ENCODE results near the gene ATOSB. TPM values are rescaled to one million over a fixed set of nuclear protein-coding genes. Genes with fewer than 3 reads are reported as not detected.

ATOSB gene
- total and polyA plus RNA-seq, 5 donors from 2014 or later: 2.1 to 7.2 (median 4.2) TPM

DNA sequence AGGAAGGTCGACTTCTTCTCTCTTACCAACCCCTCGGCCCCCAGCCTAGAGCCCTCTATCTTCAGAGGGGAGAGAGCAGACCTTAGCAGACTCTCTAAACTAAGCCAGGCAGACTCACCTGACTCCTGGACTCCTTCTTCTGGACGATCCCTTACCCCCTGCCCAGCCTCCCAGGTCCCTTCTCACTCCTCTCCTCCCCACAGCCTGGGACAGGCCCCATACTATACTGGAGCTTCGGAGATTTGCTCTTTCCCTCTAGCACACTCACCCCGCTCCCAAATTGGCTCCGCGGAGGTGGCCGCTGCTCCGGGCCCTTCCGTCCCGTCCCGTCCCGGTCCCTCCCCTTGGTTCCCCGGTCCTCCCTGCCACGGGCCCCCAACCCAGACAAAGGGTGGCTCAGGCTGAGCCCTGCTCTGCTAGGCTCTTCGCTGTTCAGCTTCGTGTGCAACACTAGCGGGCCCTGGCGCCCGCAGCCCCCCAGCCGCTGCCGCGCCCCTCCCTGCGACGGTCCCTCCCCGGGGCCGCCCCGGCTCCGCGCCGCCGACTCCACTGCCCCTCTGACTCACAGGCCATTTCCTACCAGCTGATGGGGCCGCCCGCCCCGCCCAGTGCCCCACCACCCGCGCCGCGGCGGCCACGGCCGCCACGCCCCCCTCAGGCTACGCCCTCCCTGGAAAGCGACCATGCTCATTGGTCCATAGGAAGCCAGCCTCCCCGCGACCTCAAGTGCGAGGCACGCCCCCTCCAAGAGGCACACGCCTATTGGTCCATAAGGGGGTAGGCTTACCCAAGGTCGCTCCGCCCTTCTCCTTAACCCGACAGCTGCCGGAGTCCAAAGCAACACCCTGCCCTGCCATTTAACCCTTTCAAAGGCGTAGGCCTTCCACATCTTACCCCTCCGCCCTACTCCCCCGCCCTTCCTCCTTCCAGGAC lies 4.4 kb downstream of the ATOSB start:
- peak overlapping the region; percentile 75 for H3K27ac ChIP-seq (ENCODE audit: insufficient read depth, low read length, poor library complexity, severe bottlenecking)
- H3K36me3 ChIP-seq (ENCODE audit: control insufficient read depth, insufficient read depth, low read length): peaks cover 4% of the 10 kb centered on the region
- no peaks in the 10 kb centered on the region for H3K9me3 ChIP-seq (ENCODE audit: control insufficient read depth in 2 of 2, low read length in 2 of 2)
- H3K4me1 ChIP-seq (ENCODE audit: control insufficient read depth, insufficient read depth, low read length, poor library complexity, severe bottlenecking): peaks cover 46% of the 10 kb centered on the region
- H3K4me3 ChIP-seq (ENCODE audit: low read depth, low read length): peak overlapping the region; percentile 75
- Mint-ChIP-seq H3K4me3 (peak overlapping the region; percentile 66 to 87 (median 84)), H3K27me3 (no peaks in the 10 kb centered on the region), H3K4me1 (peaks cover 5 to 70% (median 42%) of the 10 kb centered on the region in 4 donors), H3K9me3 (no peaks in the 10 kb centered on the region), H3K36me3 (peaks cover 3% of the 10 kb centered on the region), H3K27ac (peak overlapping the region; percentile 85 to 95 (median 89))
- DNase-seq: peak; percentile 94 to 99 (median 95)
- H3K27me3 ChIP-seq (ENCODE audit: control insufficient read depth, insufficient read depth, low read length): no peaks in the 10 kb centered on the region
- ATAC-seq (ENCODE audit: low read depth in 2 of 2): peak; percentile 83

DNA sequence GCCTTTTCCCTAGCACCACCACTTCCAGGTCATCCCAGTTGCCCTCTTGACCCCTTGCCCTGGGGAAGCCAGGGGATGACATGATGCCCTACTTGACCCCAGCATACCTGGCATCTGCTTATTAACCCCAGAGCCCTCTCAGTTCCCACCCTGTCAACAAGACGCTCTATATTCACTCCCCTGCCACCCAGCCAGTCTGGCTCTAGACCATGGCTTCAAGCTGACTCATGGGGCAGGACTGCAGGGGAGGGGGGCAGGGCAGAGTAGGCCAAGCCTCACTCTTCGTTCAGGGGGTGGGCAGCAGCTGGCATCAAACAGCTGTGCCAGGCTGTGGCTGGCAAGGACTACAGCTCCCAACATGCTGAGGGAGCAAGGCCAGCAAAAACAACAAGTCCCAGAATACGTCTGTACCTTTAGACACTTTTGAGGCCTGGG lies 5.3 kb downstream of the ATOSB start:
- Histone ChIP-seq H3K4me3 (ENCODE audit: low read depth, low read length) (peak overlapping the region; percentile 41), H3K36me3 (ENCODE audit: control insufficient read depth, insufficient read depth, low read length) (peaks cover 9% of the 10 kb centered on the region), H3K27ac (ENCODE audit: insufficient read depth, low read length, poor library complexity, severe bottlenecking) (peak overlapping the region; percentile 75), H3K4me1 (ENCODE audit: control insufficient read depth, insufficient read depth, low read length, poor library complexity, severe bottlenecking) (peaks cover 39% of the 10 kb centered on the region), H3K9me3 (ENCODE audit: control insufficient read depth in 2 of 2, low read length in 2 of 2) (no peaks in the 10 kb centered on the region), H3K27me3 (ENCODE audit: control insufficient read depth, insufficient read depth, low read length) (no peaks in the 10 kb centered on the region)
- H3K9me3 Mint-ChIP-seq: no peaks in the 10 kb centered on the region
- ATAC-seq (ENCODE audit: low read depth in 2 of 2) (no peak), DNase-seq (no peak)
- peak overlapping the region; percentile 85 to 94 (median 89) for H3K27ac Mint-ChIP-seq
- peak overlapping the region; percentile 38 to 85 (median 74) for H3K4me3 Mint-ChIP-seq
- peaks cover 5 to 60% (median 36%) of the 10 kb centered on the region in 4 donors for H3K4me1 Mint-ChIP-seq
- H3K27me3 Mint-ChIP-seq: no peaks in the 10 kb centered on the region
- H3K36me3 Mint-ChIP-seq: peaks cover 8% of the 10 kb centered on the region

DNA sequence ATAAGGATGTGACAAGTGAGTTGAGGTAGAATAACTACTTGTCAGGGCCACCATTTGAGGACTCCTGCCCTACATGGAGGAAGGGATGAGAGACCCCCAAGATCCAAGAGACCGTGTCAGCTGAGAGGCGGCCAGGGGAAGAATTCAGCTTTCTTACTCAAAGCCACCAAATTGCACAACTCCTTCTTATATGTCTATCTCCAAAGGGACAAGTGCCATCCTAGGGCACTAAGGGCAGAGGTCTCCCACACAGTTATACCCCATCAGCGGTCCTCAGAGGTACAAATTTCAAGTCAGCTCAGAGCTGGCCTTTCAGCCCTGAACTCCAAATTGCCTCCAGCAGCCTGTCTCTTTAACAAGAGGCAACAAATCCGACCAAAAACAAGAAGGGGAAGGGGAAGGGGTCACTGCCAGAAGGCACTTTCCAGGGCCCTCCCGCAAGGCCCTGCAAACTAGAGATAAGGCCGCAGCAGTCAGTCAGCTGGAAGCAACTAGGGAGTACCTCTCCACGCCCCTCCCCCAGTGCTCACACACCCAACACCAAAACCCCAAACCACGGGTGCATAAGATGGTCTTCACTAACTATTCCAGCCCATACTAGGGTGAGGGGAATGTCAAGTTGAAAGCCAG lies 6.6 kb downstream of the ATOSB start:
- H3K36me3 ChIP-seq (ENCODE audit: control insufficient read depth, insufficient read depth, low read length): peaks cover 15% of the 10 kb centered on the region
- H3K27me3 ChIP-seq (ENCODE audit: control insufficient read depth, insufficient read depth, low read length): no peaks in the 10 kb centered on the region
- H3K4me3 ChIP-seq (ENCODE audit: low read depth, low read length): no peak overlapping the region
- Mint-ChIP-seq H3K9me3 (no peaks in the 10 kb centered on the region), H3K4me1 (peaks cover 5 to 47% (median 26%) of the 10 kb centered on the region in 4 donors), H3K4me3 (peak overlapping the region in 2 of 4 donors; percentile 74 to 80), H3K27me3 (no peaks in the 10 kb centered on the region), H3K27ac (peak overlapping the region in 2 of 3 donors; percentile 44 to 86), H3K36me3 (peaks cover 8% of the 10 kb centered on the region)
- H3K27ac ChIP-seq (ENCODE audit: insufficient read depth, low read length, poor library complexity, severe bottlenecking): no peak overlapping the region
- no peak for ATAC-seq (ENCODE audit: low read depth in 2 of 2)
- DNase-seq: no peak
- H3K4me1 ChIP-seq (ENCODE audit: control insufficient read depth, insufficient read depth, low read length, poor library complexity, severe bottlenecking): peaks cover 26% of the 10 kb centered on the region
- H3K9me3 ChIP-seq (ENCODE audit: control insufficient read depth in 2 of 2, low read length in 2 of 2): no peaks in the 10 kb centered on the region

DNA sequence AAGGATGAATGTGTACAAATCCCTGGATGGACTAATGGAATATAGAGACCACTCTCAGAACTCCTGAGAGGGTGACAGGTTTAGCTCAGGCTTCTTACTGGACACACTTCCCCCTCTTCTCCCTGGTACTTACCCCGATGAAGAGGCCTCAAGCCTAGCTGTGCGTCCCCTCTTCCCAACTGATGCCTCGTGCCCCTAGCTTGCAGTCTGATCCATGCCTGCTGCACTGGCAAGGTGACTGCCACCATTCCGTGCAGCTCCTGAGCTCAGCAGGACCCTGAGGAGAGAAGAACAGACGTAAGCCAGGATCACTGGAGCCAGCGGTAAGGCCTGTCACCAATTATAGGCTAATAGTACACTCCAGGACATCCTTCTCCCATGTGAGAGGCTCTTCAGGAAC lies 7.2 kb downstream of the ATOSB start:
- Histone ChIP-seq H3K4me3 (ENCODE audit: low read depth, low read length) (no peak overlapping the region), H3K36me3 (ENCODE audit: control insufficient read depth, insufficient read depth, low read length) (peaks cover 15% of the 10 kb centered on the region), H3K27me3 (ENCODE audit: control insufficient read depth, insufficient read depth, low read length) (no peaks in the 10 kb centered on the region), H3K9me3 (ENCODE audit: control insufficient read depth in 2 of 2, low read length in 2 of 2) (no peaks in the 10 kb centered on the region), H3K27ac (ENCODE audit: insufficient read depth, low read length, poor library complexity, severe bottlenecking) (no peak overlapping the region), H3K4me1 (ENCODE audit: control insufficient read depth, insufficient read depth, low read length, poor library complexity, severe bottlenecking) (peaks cover 23% of the 10 kb centered on the region)
- ATAC-seq (ENCODE audit: low read depth in 2 of 2) (no peak), DNase-seq (no peak)
- H3K9me3 Mint-ChIP-seq: no peaks in the 10 kb centered on the region
- peaks cover 0 to 45% (median 22%) of the 10 kb centered on the region in 4 donors for H3K4me1 Mint-ChIP-seq
- no peaks in the 10 kb centered on the region for H3K27me3 Mint-ChIP-seq
- peak overlapping the region in 1 of 3 donors; percentile 86 for H3K27ac Mint-ChIP-seq
- peaks cover 8% of the 10 kb centered on the region for H3K36me3 Mint-ChIP-seq
- peak overlapping the region in 1 of 4 donors; percentile 80 for H3K4me3 Mint-ChIP-seq

DNA sequence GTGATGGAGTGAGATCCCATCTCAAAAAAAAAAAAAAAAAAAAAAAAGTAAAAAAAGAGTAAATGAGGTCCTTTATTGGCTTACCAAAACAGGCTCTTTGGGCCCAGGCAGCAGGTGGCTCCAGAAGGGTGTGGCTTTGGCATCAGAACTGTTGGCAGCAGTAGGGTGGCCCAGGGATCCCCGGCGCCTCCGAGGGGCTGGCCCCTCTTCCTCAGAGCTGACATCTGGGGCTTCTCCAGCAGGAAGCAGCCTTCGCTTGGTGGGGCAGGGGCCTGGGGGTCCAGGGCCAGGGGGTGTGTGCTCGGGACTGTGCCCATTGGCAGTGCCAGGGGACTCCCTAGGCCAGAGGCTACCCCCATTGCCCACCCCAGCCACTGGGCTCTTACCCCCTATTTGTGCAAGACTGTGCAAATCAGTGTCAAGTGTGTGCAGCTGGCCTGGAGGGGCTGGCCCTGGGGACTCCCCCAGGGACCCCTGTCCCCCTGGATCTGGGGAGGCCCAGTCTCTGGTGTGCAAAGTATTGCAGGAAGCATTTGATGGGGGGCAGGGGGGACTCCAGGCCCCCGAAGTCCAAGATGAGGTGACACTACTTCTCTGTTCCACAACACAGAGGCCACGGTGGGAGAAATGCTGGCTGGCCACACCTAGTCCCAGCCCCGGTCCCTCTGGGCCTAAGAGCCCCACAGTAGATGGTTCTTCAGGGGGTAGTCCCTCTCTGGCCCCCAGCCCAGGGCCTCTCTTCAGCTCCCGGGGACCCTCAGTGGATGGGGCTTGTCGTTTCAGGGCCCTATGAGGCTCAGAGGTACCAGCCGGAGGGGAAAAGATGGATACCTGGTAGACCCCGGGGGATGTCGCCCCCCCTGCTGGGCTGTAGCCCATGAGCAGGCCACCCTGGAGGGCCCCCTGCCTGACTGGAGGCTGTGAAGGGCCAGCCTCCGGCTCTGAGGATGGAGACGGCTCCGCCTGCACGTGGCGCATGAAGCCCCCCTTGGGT lies 8.1 kb downstream of the ATOSB start:
- no peak for DNase-seq
- H3K27me3 ChIP-seq (ENCODE audit: control insufficient read depth, insufficient read depth, low read length): no peaks in the 10 kb centered on the region
- H3K36me3 ChIP-seq (ENCODE audit: control insufficient read depth, insufficient read depth, low read length): peaks cover 15% of the 10 kb centered on the region
- H3K27ac Mint-ChIP-seq: no peak overlapping the region
- no peaks in the 10 kb centered on the region for H3K9me3 ChIP-seq (ENCODE audit: control insufficient read depth in 2 of 2, low read length in 2 of 2)
- ATAC-seq (ENCODE audit: low read depth in 2 of 2): no peak
- no peaks in the 10 kb centered on the region for H3K9me3 Mint-ChIP-seq
- H3K4me1 ChIP-seq (ENCODE audit: control insufficient read depth, insufficient read depth, low read length, poor library complexity, severe bottlenecking): peaks cover 29% of the 10 kb centered on the region
- no peak overlapping the region for H3K27ac ChIP-seq (ENCODE audit: insufficient read depth, low read length, poor library complexity, severe bottlenecking)
- peaks cover 6 to 45% (median 27%) of the 10 kb centered on the region in 4 donors for H3K4me1 Mint-ChIP-seq
- no peaks in the 10 kb centered on the region for H3K27me3 Mint-ChIP-seq
- peaks cover 12% of the 10 kb centered on the region for H3K36me3 Mint-ChIP-seq
- no peak overlapping the region for H3K4me3 ChIP-seq (ENCODE audit: low read depth, low read length)
- no peak overlapping the region for H3K4me3 Mint-ChIP-seq

DNA sequence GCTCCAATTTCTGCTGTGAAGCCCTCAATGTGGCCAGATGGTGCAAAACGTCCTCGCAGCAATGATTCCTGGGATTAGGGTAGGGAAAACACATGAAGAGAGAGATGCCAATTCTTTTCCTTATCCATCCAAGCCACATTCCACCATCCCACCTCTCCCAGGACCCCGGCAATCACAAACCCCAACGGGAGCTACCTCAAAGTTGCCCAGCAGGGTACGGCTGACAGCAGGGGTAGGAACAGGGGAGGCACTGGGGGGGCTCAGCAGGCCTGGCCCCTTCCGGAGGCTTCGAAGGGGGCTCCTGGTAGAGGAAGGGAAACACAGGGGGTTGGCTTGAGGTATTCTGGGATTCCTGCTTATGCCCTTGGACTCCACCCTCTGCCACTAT lies 9.3 kb downstream of the ATOSB start:
- Mint-ChIP-seq H3K9me3 (no peaks in the 10 kb centered on the region), H3K36me3 (peaks cover 12% of the 10 kb centered on the region), H3K27ac (no peak overlapping the region), H3K4me1 (peaks cover 6 to 46% (median 19%) of the 10 kb centered on the region in 4 donors), H3K27me3 (no peaks in the 10 kb centered on the region), H3K4me3 (peak overlapping the region in 1 of 4 donors; percentile 73)
- H3K4me3 ChIP-seq (ENCODE audit: low read depth, low read length): no peak overlapping the region
- H3K27me3 ChIP-seq (ENCODE audit: control insufficient read depth, insufficient read depth, low read length): no peaks in the 10 kb centered on the region
- peaks cover 15% of the 10 kb centered on the region for H3K36me3 ChIP-seq (ENCODE audit: control insufficient read depth, insufficient read depth, low read length)
- no peak overlapping the region for H3K27ac ChIP-seq (ENCODE audit: insufficient read depth, low read length, poor library complexity, severe bottlenecking)
- peaks cover 29% of the 10 kb centered on the region for H3K4me1 ChIP-seq (ENCODE audit: control insufficient read depth, insufficient read depth, low read length, poor library complexity, severe bottlenecking)
- DNase-seq (no peak), ATAC-seq (ENCODE audit: low read depth in 2 of 2) (no peak)
- no peaks in the 10 kb centered on the region for H3K9me3 ChIP-seq (ENCODE audit: control insufficient read depth in 2 of 2, low read length in 2 of 2)

Data from CD4-positive, CD25-positive, alpha-beta regulatory T cell (primary cell).